Skin epidermis (tissue), 12 donors: ENCODE measurements around the gene FA2H.
"Not testable (repeated sequence)": the region's sequence is repeated elsewhere in the genome, so short reads cannot be mapped to it uniquely, and the experiment has no call there.

ENCODE experiments used
- H3K27ac ChIP-seq, 21 experiments: fragments of 200-600 bp; sonication (generic) in 11 of 21; one replicate each; pipeline ENCODE4 v1.5.0; 2020; ENCODE audit warnings: mild to moderate bottlenecking in 3 of 21, inconsistent platforms in 2 of 21, moderate library complexity in 2 of 21
- H3K4me3 ChIP-seq, 7 experiments: fragments of 200-600 bp; sonication (generic) in 2 of 7; one replicate each; pipeline ENCODE4 v1.5.0; 2020; ENCODE audit warnings: inconsistent platforms in 2 of 7, mild to moderate bottlenecking in 2 of 7, moderate library complexity in 1 of 7

Gene FA2H

GRCh38 chr16:74700116-74700437, 74.5 kb downstream of the FA2H start:
- peak overlapping the region; percentile 59 to 98 (median 89) for H3K27ac ChIP-seq
- peak overlapping the region; percentile 65 to 82 (median 68) for H3K4me3 ChIP-seq

DNA sequence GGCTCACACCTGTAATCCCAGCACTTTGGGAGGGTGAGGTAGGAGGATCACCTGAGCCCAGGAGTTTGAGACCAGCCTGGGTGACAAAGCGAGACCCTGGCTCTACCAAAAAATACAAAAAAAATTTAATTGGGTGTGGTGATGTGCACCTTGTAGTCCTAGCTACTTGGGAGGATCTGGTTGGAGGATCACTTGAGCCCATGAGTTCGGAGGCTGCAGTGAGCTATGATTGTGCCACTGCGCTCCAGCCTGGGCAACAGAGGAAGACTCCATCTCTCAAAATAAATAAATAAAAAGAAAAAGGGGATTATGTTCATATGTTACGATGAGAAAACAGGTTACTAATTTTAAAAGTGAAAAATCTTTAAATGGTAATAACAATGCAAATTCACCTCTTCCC, 75.0 kb downstream of the FA2H start:
- peak overlapping the region in 19 of 21 experiments; percentile 1 to 98 (median 89) for H3K27ac ChIP-seq

GRCh38 chr16:74698222-74698621, 76.4 kb downstream of the FA2H start:
- Histone ChIP-seq H3K4me3 (peak overlapping the region in 2 of 7 experiments; percentile 9 to 66), H3K27ac (peak overlapping the region in 5 of 21 experiments; percentile 14 to 98 (median 49))

More for the DNA sequence above, 75.0 kb downstream of the FA2H start:
- peak overlapping the region; percentile 65 to 82 (median 68) for H3K4me3 ChIP-seq

GRCh38 chr16:74695450-74696422, 78.9 kb downstream of the FA2H start:
- H3K27ac ChIP-seq: peak overlapping the region in 5 of 21 experiments; percentile 0 to 52 (median 42)
- H3K4me3 ChIP-seq: peak overlapping the region in 5 of 7 experiments; percentile 5 to 24 (median 17)

- Histone ChIP-seq H3K27ac (no peak overlapping the region), H3K4me3 (no peak overlapping the region)
Measured at GRCh38 chr16:74691093-74691855, 83.3 kb downstream of the FA2H start.

- no peak overlapping the region for H3K27ac ChIP-seq
- H3K4me3 ChIP-seq: no peak overlapping the region
Measured at GRCh38 chr16:74682556-74682955, 92.1 kb downstream of the FA2H start.

DNA sequence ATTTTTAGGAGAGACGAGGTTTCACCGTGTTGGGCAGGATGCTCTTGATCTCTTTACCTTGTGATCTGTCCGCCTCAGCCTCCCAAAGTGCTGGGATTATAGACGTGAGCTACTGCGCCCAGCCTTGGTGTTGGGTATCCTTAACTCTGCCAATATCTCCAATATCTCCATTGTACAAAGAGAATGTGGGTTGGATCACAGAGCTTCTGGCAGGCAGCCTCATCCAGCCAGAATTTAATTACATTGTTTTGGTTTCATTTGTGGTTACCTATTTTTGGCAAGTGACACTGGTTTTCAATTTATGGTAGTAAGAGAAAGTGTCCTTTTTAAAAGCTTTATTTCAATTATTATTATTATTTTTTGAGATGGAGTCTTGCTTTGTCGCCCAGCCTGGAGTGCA, 93.9 kb downstream of the FA2H start:
- no peak overlapping the region for H3K4me3 ChIP-seq
- H3K27ac ChIP-seq: no peak overlapping the region

GRCh38 chr16:74679983-74680382, 94.6 kb downstream of the FA2H start:
- Histone ChIP-seq H3K27ac (no peak overlapping the region), H3K4me3 (no peak overlapping the region)

DNA sequence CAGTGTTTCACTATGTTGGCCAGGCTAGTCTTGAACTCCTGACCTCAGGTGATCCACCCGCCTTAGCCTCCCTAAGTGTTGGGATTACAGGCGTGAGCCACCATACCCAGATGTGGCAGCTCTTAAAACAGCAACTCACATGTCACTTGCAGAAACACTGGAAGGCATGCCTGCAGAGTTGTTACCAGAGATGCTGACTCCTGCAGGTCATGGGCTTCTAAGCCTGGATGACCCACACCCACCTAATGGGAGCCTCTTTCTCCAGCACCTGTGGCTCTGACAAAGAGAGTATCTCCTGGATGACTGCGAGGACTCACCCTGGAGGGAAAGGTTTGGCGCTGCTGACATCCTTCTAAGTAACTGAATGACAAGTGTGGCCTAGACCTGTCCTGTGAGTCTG, 96.8 kb downstream of the FA2H start:
- no peak overlapping the region for H3K4me3 ChIP-seq
- H3K27ac ChIP-seq: no peak overlapping the region

DNA sequence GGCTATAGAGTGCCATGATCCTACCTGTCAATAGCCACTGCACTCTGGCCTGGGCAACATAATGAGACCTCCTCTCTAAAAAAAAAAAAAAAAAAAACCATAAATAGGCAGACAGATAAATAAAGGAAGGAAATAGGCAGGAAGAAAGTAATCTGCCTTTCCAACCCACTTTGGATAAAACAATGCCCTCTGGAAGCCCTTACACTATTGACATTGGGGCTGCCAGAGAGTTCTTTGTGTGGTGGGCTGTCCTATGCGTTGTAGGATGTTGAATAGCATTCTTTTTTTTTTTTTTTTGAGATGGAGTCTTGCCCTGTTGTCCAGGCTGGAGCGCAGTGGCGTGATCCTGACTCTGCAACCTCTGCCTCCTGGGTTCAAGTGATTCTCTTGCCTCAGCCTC, 100.7 kb downstream of the FA2H start:
- H3K4me3 ChIP-seq: no peak overlapping the region
- H3K27ac ChIP-seq: no peak overlapping the region

- H3K4me3 ChIP-seq, H3K27ac ChIP-seq: not testable (repeated sequence)
Measured at GRCh38 chr16:74668877-74669276, 105.7 kb downstream of the FA2H start.

GRCh38 chr16:74667255-74667700, 107.3 kb downstream of the FA2H start:
- Histone ChIP-seq H3K4me3 (peak overlapping the region; percentile 64 to 97 (median 71)), H3K27ac (peak overlapping the region in 14 of 21 experiments; percentile 5 to 82 (median 46))

DNA sequence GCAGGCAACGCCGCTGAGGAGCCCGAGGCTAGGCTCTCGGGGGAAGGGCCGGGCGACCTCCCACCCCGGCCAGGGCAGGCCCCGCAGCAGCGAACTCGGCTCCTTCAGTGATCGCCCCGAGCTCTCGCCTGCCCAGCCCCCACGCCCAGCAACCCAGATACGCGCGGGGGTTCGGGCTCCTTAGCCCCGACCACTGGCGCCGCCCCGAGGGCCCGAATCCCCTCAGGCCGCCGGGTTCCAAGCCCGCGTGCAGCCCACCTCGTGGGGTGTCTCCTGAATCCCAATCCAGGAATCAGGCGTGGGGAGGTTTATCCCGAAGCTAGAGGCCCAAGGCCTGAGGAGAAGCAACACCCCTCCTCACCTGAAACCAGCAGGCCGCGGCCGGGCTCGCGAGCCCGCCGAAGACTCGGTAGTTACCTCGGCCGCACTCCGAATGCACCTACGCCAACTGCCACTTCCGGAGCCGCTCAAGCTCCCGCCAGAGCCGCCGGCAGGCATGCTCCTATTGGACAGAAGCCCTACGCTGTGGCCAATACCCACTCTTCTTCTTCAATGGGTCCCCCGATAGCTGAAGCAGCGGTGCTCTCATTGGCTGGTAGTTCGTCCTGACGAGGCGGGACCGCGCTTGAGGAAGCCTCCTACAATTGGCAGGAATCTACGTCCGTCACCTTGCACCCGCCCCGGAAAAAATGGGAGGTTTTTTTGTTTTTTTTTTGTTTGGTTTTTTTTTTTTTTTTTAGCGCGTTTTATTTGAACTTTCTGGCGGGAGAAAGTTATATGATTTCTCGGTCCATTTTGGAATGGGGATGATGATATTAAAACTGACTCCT, 108.0 kb downstream of the FA2H start, which contains the start of gene RFWD3:
Gene RFWD3 (minus strand): TSS at position 453 of the 830 bp plus-strand sequence. CDS start 5,428 bp downstream, outside the sequence.
- Histone ChIP-seq H3K4me3 (peak within 1 kb of the TSS; percentile 64 to 97 (median 71)), H3K27ac (peak within 1 kb of the TSS; percentile 52 to 93 (median 85))

DNA sequence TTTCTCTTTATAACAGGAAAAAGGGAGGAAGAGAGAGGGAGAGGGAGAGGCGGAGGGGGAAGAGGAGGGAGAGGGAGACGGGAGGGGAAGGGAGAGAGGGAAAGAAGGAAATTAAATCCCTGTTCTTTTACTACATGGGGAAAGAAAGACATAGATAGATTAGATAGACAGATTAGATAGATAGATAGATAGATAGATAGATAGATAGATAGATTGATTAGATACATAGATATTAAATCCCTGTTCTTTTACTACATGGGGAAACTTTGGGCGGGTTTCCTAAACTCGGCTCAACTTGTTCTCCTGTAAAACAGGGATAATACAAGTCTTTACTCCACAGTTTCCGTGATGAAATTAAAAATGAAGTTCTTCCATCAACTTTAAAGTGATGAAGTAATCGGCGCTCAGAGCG, 108.6 kb downstream of the FA2H start:
- H3K27ac ChIP-seq: peak overlapping the region in 20 of 21 experiments; percentile 52 to 93 (median 86)
- H3K4me3 ChIP-seq: peak overlapping the region; percentile 64 to 97 (median 71)
